ENCODE data around the gene KMT2E.

The KMT2E gene

GRCh38 chr7:105132835-105133234 lies 118.8 kb downstream of the KMT2E start:
- no peak overlapping the region for H2BK12ac ChIP-seq (ENCODE audit: low read length)
- H3K18ac ChIP-seq (ENCODE audit: low read length) = no peak overlapping the region
- peaks cover 2 to 5% of the 10 kb centered on the region in 2 experiments for H3K4me1 ChIP-seq (ENCODE audit: control insufficient read depth in 1 of 2, insufficient read depth in 2 of 2, low read length in 2 of 2)
- H2AK5ac ChIP-seq (ENCODE audit: low read length) = no peak overlapping the region
- no peak overlapping the region for H3K14ac ChIP-seq (ENCODE audit: low read length)
- H3K9me3 ChIP-seq (ENCODE audit: insufficient read depth, low read depth, low read length) = no peaks in the 10 kb centered on the region
- no peaks in the 10 kb centered on the region for H3K79me1 ChIP-seq (ENCODE audit: low read length)
- no peak overlapping the region for H3K4me3 ChIP-seq (ENCODE audit: low read depth, low read length)
- H3K4me2 ChIP-seq (ENCODE audit: low read length) = no peak overlapping the region
- H2AFZ ChIP-seq (ENCODE audit: insufficient read depth, low read length, poor library complexity) = no peak overlapping the region
- DNase-seq = no peak
- no peaks in the 10 kb centered on the region for H3K79me2 ChIP-seq (ENCODE audit: control insufficient read depth, insufficient read depth, low read length, poor library complexity)
- H2BK120ac ChIP-seq (ENCODE audit: insufficient read depth, low read length, poor library complexity) = no peak overlapping the region
- no peak overlapping the region for H2BK5ac ChIP-seq (ENCODE audit: low read depth, low read length, poor library complexity)
- no peak overlapping the region for H4K8ac ChIP-seq (ENCODE audit: low read depth, low read length)
- H4K12ac ChIP-seq (ENCODE audit: low read depth, low read length) = no peak overlapping the region
- H3K27ac ChIP-seq (ENCODE audit: low read depth, low read length) = no peak overlapping the region
- peaks cover 6 to 11% of the 10 kb centered on the region in 2 experiments for H3K36me3 ChIP-seq (ENCODE audit: control insufficient read depth in 1 of 2, insufficient read depth in 2 of 2, low read length in 2 of 2)
- WGBS (ENCODE audit: extremely low coverage, insufficient coverage, insufficient read length) = no CpG with 5 or more reads among the region's 10 CpGs
- H3K9ac ChIP-seq (ENCODE audit: low read length) = no peak overlapping the region
- H3K4ac ChIP-seq (ENCODE audit: low read depth, low read length) = no peak overlapping the region
- H3K23ac ChIP-seq (ENCODE audit: low read length) = no peak overlapping the region
- H4K91ac ChIP-seq (ENCODE audit: low read depth, low read length) = no peak overlapping the region
- H3K27me3 ChIP-seq (ENCODE audit: insufficient read depth, low read length) = no peaks in the 10 kb centered on the region

- no CpG with 5 or more reads among the region's 7 CpGs for WGBS (ENCODE audit: extremely low coverage, insufficient coverage, insufficient read length)
Measured at GRCh38 chr7:105133358-105133757, 119.4 kb downstream of the KMT2E start.

GRCh38 chr7:105133986-105134655 lies 120.1 kb downstream of the KMT2E start:
- Histone ChIP-seq H3K4ac (ENCODE audit: low read depth, low read length) (no peak overlapping the region), H2BK120ac (ENCODE audit: insufficient read depth, low read length, poor library complexity) (no peak overlapping the region)
- WGBS (ENCODE audit: extremely low coverage, insufficient coverage, insufficient read length) = no CpG with 5 or more reads among the region's 9 CpGs

More at GRCh38 chr7:105133358-105133757, 119.4 kb downstream of the KMT2E start:
- Histone ChIP-seq H3K4me1 (ENCODE audit: control insufficient read depth in 1 of 2, insufficient read depth in 2 of 2, low read length in 2 of 2) (peaks cover 2 to 5% of the 10 kb centered on the region in 2 experiments), H3K4me2 (ENCODE audit: low read length) (no peak overlapping the region), H3K36me3 (ENCODE audit: control insufficient read depth in 1 of 2, insufficient read depth in 2 of 2, low read length in 2 of 2) (peaks cover 6 to 11% of the 10 kb centered on the region in 2 experiments), H3K14ac (ENCODE audit: low read length) (no peak overlapping the region), H2AK5ac (ENCODE audit: low read length) (no peak overlapping the region), H4K91ac (ENCODE audit: low read depth, low read length) (no peak overlapping the region), H3K4ac (ENCODE audit: low read depth, low read length) (no peak overlapping the region), H3K27me3 (ENCODE audit: insufficient read depth, low read length) (no peaks in the 10 kb centered on the region), H3K23ac (ENCODE audit: low read length) (no peak overlapping the region), H3K4me3 (ENCODE audit: low read depth, low read length) (no peak overlapping the region), H2AFZ (ENCODE audit: insufficient read depth, low read length, poor library complexity) (no peak overlapping the region), H4K12ac (ENCODE audit: low read depth, low read length) (no peak overlapping the region), H3K9me3 (ENCODE audit: insufficient read depth, low read depth, low read length) (no peaks in the 10 kb centered on the region), H2BK120ac (ENCODE audit: insufficient read depth, low read length, poor library complexity) (no peak overlapping the region), H2BK12ac (ENCODE audit: low read length) (no peak overlapping the region), H3K27ac (ENCODE audit: low read depth, low read length) (no peak overlapping the region), H2BK5ac (ENCODE audit: low read depth, low read length, poor library complexity) (no peak overlapping the region), H4K8ac (ENCODE audit: low read depth, low read length) (no peak overlapping the region), H3K79me2 (ENCODE audit: control insufficient read depth, insufficient read depth, low read length, poor library complexity) (no peaks in the 10 kb centered on the region), H3K18ac (ENCODE audit: low read length) (no peak overlapping the region), H3K79me1 (ENCODE audit: low read length) (no peaks in the 10 kb centered on the region), H3K9ac (ENCODE audit: low read length) (no peak overlapping the region)
- no peak for DNase-seq

GRCh38 chr7:105136221-105136620 lies 122.2 kb downstream of the KMT2E start:
- peaks cover 8 to 9% of the 10 kb centered on the region in 2 experiments for H3K36me3 ChIP-seq (ENCODE audit: control insufficient read depth in 1 of 2, insufficient read depth in 2 of 2, low read length in 2 of 2)
- H3K9me3 ChIP-seq (ENCODE audit: insufficient read depth, low read depth, low read length) = no peaks in the 10 kb centered on the region
- no peak overlapping the region for H4K91ac ChIP-seq (ENCODE audit: low read depth, low read length)
- no peak overlapping the region for H3K4me3 ChIP-seq (ENCODE audit: low read depth, low read length)
- H3K23ac ChIP-seq (ENCODE audit: low read length) = no peak overlapping the region
- no peak overlapping the region for H2BK5ac ChIP-seq (ENCODE audit: low read depth, low read length, poor library complexity)
- H3K27ac ChIP-seq (ENCODE audit: low read depth, low read length) = no peak overlapping the region
- peaks cover 2 to 5% of the 10 kb centered on the region in 2 experiments for H3K4me1 ChIP-seq (ENCODE audit: control insufficient read depth in 1 of 2, insufficient read depth in 2 of 2, low read length in 2 of 2)
- H3K79me2 ChIP-seq (ENCODE audit: control insufficient read depth, insufficient read depth, low read length, poor library complexity) = no peaks in the 10 kb centered on the region
- H3K79me1 ChIP-seq (ENCODE audit: low read length) = no peaks in the 10 kb centered on the region
- H3K9ac ChIP-seq (ENCODE audit: low read length) = no peak overlapping the region
- no peak overlapping the region for H3K14ac ChIP-seq (ENCODE audit: low read length)
- no peak overlapping the region for H3K4ac ChIP-seq (ENCODE audit: low read depth, low read length)
- H2BK120ac ChIP-seq (ENCODE audit: insufficient read depth, low read length, poor library complexity) = no peak overlapping the region
- peak; percentile 35 to 66 for DNase-seq
- H3K18ac ChIP-seq (ENCODE audit: low read length) = no peak overlapping the region
- no peak overlapping the region for H2AK5ac ChIP-seq (ENCODE audit: low read length)
- no peak overlapping the region for H2BK12ac ChIP-seq (ENCODE audit: low read length)
- no peak overlapping the region for H2AFZ ChIP-seq (ENCODE audit: insufficient read depth, low read length, poor library complexity)
- no peak overlapping the region for H3K4me2 ChIP-seq (ENCODE audit: low read length)
- H3K27me3 ChIP-seq (ENCODE audit: insufficient read depth, low read length) = no peaks in the 10 kb centered on the region
- WGBS (ENCODE audit: extremely low coverage, insufficient coverage, insufficient read length) = no CpG with 5 or more reads among the region's 3 CpGs
- H4K12ac ChIP-seq (ENCODE audit: low read depth, low read length) = no peak overlapping the region
- H4K8ac ChIP-seq (ENCODE audit: low read depth, low read length) = no peak overlapping the region

More at GRCh38 chr7:105133986-105134655, 120.1 kb downstream of the KMT2E start:
- Histone ChIP-seq H3K4me1 (ENCODE audit: control insufficient read depth in 1 of 2, insufficient read depth in 2 of 2, low read length in 2 of 2) (peaks cover 2 to 5% of the 10 kb centered on the region in 2 experiments), H2BK5ac (ENCODE audit: low read depth, low read length, poor library complexity) (no peak overlapping the region), H3K4me2 (ENCODE audit: low read length) (no peak overlapping the region), H3K27ac (ENCODE audit: low read depth, low read length) (no peak overlapping the region), H2AK5ac (ENCODE audit: low read length) (no peak overlapping the region), H3K4me3 (ENCODE audit: low read depth, low read length) (no peak overlapping the region), H3K18ac (ENCODE audit: low read length) (no peak overlapping the region), H3K36me3 (ENCODE audit: control insufficient read depth in 1 of 2, insufficient read depth in 2 of 2, low read length in 2 of 2) (peaks cover 8 to 11% of the 10 kb centered on the region in 2 experiments), H3K79me1 (ENCODE audit: low read length) (no peaks in the 10 kb centered on the region), H3K9ac (ENCODE audit: low read length) (no peak overlapping the region), H3K23ac (ENCODE audit: low read length) (no peak overlapping the region), H4K91ac (ENCODE audit: low read depth, low read length) (no peak overlapping the region), H4K12ac (ENCODE audit: low read depth, low read length) (no peak overlapping the region), H2BK12ac (ENCODE audit: low read length) (no peak overlapping the region), H3K27me3 (ENCODE audit: insufficient read depth, low read length) (no peaks in the 10 kb centered on the region), H3K14ac (ENCODE audit: low read length) (no peak overlapping the region), H2AFZ (ENCODE audit: insufficient read depth, low read length, poor library complexity) (no peak overlapping the region), H4K8ac (ENCODE audit: low read depth, low read length) (no peak overlapping the region), H3K79me2 (ENCODE audit: control insufficient read depth, insufficient read depth, low read length, poor library complexity) (no peaks in the 10 kb centered on the region), H3K9me3 (ENCODE audit: insufficient read depth, low read depth, low read length) (no peaks in the 10 kb centered on the region)
- DNase-seq = no peak

Measured in trophoblast cell (in vitro differentiated cells and primary cell).